Activated T-helper 9 cell treated with anti-CD3 and anti-CD28 coated beads, Interleukin-2, amount 50 U/mL, for 16 hours (primary cell): ENCODE data around the gene HS3ST2.
"Not testable (repeated sequence)": the region's sequence is repeated elsewhere in the genome, so short reads cannot be mapped to it uniquely, and the experiment has no call there.

Source experiments
- DNase-seq: peaks from one replicate; pipeline ENCODE4 v3.0.0-alpha.2; 2020; ENCODE audit warnings: low read depth

The HS3ST2 gene

DNA sequence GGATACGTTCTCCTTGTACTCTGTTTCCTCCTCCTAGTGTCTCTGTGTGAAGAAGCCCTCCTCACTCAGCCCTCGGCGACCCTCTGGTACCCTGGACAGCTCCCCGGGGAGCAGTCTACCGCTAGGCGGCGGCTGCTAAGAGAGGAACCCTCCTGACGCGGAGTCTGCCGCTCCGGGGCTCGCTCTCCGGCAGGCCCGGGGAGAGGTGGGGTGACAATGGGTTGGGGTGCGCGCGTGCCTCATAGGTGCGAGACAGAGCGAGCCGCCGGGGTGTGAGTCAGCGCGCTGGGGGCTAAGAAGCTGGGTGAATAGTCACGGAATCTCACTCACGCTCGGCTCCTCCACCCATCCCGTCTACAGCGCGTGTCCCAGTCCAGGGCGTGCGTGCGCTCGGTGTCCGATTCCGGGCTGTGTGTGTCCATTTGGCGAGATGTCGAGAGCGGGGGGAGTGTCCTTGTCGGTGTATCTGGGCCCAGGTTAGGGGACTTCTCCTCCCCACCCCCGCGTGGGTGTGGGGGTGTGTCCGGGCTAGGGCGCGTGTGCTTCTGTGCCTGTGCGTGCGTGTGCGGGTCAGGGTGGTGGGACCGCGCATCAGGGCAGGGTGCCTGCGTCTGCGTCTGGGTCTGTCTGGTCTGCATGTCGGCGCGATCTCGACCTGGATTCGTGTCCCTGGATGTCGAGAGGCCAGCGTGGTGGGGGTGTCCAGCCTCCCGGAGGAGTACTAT lies 577 bp upstream of the HS3ST2 start:
- no peak for DNase-seq

DNA sequence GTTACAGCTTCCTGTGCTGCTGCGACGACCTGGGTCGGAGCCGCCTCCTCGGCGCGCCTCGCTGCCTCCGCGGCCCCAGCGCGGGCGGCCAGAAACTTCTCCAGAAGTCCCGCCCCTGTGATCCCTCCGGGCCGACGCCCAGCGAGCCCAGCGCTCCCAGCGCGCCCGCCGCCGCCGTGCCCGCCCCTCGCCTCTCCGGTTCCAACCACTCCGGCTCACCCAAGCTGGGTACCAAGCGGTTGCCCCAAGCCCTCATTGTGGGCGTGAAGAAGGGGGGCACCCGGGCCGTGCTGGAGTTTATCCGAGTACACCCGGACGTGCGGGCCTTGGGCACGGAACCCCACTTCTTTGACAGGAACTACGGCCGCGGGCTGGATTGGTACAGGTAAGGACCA lies 746 bp downstream of the HS3ST2 start:
- no peak for DNase-seq

DNA sequence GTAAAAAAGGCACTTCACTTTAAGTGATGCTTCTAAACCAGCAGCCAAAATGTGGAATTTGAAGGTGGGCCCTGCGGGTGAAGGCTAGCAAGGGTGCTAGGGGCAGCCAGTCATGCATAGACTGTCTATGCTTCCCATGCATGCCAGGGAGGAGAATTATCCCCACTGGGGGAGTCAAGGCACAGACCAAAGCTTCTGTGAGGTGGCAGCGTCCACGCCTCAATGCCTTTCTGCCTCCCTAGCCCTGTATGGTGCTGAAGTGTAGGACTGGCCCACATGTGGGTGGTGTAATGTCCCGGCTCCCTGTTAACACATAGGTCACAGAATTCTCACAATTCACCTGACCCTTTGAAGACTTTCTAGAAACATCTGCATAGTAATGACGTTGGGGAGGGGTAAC lies 1.9 kb downstream of the HS3ST2 start:
- DNase-seq = no peak

DNA sequence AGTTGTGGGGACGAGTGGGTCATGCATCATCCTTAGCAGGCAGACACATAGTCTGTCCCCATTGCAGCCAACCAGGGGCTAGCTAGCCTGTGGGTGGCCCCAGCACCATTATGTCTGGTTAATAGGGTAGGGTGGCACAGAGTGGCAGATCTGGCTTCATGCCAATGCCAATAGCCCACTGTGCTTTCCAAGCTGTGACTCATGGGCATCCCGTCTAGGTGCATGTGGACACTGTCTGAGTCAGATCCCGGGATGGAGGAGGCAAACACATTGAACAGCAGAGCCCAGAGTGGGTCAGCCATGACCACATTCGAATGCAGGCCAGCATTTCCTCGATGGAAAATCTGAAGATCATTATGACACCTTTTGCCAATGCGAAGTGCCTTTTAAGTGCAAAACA lies 2.5 kb downstream of the HS3ST2 start:
- DNase-seq = no peak

DNA sequence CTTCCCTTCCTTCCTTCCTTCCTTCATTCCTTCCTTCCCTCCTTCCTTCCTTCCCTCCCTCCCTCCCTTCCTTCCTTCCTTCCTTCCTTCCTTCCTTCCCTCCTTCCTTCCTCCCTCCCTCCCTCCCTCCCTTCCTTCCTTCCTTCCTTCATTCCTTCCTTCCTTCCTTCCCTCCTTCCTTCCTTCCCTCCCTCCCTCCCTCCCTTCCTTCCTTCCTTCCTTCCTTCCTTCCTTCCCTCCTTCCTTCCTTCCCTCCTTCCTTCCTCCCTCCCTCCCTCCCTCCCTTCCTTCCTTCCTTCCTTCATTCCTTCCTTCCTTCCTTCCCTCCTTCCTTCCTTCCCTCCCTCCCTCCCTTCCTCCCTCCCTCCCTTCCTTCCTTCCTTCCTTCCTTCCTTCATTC lies 4.8 kb downstream of the HS3ST2 start:
- DNase-seq = not testable (repeated sequence)

DNA sequence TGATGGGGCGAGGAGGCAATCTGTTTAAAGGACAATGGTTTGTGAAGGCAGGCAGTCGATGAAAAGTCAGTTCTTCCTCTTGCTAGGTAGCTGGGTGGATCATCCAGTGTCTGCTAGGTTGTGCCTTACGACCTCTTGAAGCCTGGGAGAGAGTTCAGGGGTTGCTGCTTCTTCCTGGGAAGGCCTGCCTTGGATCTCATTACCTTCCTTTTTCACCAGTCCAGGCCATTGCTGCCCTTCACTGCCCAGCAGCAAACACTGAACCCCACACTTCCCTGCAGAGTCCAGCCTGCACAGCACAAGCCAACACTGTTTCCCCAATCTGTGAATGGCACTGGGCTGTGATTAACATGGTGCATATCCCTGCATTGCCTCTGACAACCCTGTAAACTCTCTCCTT lies 24.7 kb downstream of the HS3ST2 start:
- no peak for DNase-seq

DNA sequence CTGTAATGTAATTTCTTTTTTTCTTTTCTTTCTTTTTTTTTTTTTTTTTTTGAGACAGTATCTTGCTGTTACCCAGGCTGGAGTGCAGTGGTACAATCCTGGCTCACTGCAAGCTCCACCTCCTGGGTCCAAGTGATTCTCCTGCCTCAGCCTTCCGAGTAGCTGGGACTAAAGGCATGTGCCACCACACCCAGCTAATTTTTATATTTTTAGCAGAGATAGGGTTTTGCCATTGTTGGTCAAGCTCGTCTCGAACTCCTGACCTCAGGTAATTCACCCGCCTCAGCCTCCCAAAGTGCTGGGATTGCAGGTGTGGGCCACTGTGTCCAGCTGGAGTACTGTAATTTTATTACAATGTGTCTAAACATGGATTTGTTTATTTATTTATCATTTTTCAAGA lies 28.1 kb downstream of the HS3ST2 start:
- not testable (repeated sequence) for DNase-seq

DNA sequence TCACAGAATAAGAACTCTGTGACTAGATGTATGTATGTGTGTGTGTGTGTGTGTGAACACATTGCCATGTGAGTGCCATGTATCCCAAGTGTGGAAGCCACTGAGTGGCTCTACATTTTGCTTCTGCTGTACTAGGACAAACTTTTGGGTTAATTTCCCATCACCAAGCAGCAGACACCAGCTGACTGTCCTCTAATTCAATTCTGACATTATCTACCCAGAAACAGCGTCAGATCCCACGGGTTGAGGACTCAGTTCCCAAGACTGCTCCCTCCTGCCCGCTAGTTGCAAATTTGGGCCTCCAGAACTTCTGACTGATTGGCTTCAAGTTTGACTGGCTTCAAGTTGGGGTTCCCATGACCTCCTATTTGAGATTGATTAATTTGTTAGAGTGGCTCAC lies 29.2 kb downstream of the HS3ST2 start:
- DNase-seq = no peak

DNA sequence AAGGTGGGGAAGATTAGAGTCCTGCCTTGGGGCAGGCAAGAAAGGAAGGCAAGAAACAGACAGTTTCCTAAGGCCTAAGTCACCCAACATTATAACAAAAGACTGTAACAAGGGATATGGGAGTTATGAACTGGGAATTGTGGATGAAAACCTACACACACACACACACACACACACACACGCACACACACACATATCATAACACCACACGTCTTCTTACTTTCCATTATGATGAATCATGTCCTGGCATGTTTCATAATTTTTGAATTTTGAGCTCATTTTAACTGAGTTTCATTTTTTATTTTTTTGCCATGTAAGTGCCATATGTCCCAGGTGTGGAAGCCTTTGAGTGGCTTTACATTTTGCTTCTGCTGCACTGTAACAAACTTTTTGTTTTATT lies 29.9 kb downstream of the HS3ST2 start:
- DNase-seq = no peak

DNA sequence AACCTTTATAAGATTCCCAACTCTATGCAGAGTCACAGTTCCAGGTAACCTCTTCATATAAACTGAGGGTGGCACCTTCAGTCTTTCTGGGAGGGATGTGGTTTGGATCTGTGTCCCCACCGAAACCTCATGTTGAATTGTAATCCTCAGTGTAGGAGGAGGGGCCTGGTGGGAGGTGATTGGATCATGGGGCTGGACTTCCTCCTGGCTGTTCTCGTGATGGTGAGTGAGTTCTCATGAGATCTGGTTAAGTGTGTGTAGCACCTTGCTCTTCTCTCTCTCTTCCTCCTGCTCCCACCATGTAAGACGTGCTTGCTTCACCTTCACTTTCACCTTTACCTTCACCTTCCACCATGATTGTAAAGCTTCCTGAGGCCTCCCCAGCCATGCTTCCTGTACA lies 30.5 kb downstream of the HS3ST2 start:
- no peak for DNase-seq

DNA sequence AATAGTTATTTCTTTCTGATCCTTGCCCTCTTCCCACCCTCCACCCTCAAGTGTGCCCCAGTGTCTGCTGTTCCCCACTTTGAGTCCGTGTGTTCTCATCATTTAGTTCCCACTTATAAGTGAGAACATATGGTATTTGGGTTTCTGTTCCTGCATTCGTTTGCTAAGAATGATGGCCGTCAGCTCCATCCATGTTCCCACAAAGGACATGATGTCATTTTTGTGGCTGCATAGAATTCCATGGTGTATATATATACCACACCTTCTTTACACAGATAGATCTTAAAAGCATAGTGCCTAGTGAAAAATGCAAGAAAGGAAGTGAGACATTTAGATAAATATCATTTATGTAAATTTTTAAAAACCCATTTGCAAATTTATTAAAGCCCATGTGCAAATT lies 33.1 kb downstream of the HS3ST2 start:
- no peak for DNase-seq

DNA sequence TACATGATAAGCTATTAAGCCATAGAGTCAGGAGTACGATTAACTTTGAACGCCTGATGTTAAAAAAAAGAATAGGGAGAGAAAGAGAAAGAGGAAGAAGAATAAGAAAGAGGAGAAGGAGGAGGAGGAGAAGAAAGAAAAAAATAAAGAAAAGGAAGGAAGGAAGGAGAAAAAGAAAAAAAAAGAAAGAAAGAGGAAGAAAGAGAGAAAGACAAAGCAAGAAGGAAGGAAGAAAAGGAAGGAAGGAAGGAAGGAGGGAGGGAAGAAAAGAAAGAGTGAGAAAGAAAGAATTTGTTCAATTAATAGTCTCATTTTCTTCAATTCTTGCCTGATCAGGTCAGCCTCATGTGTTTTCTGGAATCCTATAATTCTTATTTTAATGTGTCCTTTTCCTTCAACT lies 33.7 kb downstream of the HS3ST2 start:
- DNase-seq = no peak

DNA sequence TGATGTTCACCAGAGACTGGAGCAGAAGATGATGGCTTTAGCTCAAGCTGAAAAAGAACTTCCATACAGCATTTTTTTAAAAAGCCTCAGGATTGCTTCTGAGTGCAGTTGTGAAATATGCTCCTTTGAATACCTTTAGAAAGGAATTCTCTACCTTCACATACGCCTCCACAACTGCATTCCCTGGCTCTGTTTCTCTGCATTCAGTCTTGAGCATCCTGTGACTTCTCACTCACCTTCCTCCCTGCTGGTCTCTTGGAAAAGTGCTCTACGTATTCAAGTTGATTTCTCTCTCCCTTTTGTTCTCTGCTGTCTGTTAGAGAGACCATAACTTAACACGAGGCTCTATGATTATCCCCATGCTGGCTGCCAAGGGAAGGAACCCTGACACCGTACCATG lies 34.5 kb downstream of the HS3ST2 start:
- no peak for DNase-seq

DNA sequence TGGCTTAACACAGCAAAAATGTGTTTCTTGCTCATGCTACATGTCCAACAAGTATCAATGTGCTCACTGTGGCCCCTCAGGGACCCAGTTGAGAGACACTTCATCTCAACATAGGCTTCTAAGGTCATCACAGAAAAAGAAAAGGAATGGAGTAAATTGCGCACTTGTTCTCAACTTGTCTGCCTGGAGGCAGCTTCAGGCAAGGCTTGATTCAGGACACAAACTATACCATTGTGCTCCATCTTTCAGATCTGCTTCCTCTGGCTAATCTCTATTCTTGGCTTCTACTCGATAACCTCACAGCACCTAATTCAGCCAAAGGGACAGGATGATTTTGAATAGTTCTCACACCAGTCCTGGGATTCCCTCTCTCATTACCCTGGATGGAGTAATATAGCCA lies 35.6 kb downstream of the HS3ST2 start:
- no peak for DNase-seq

DNA sequence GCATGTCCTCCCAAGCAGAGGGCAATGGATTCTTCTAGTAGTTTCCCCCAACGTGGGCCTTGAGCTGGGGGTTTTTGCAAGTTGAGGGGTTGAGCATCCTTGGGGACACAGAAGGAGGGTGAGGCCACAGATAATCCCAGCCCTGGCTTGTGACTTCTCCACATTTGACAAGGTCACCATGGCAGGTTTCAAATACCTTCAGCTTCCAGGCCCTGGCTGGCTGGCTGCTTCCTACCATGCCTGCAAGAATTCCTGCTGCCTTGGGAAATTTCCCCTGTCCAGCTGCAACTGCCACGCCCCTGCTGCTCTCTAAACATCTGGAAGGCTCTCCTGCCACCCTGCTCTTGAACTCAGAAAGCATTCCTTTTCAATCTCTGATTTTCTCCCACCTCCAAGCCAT lies 41.3 kb downstream of the HS3ST2 start:
- DNase-seq = no peak

DNA sequence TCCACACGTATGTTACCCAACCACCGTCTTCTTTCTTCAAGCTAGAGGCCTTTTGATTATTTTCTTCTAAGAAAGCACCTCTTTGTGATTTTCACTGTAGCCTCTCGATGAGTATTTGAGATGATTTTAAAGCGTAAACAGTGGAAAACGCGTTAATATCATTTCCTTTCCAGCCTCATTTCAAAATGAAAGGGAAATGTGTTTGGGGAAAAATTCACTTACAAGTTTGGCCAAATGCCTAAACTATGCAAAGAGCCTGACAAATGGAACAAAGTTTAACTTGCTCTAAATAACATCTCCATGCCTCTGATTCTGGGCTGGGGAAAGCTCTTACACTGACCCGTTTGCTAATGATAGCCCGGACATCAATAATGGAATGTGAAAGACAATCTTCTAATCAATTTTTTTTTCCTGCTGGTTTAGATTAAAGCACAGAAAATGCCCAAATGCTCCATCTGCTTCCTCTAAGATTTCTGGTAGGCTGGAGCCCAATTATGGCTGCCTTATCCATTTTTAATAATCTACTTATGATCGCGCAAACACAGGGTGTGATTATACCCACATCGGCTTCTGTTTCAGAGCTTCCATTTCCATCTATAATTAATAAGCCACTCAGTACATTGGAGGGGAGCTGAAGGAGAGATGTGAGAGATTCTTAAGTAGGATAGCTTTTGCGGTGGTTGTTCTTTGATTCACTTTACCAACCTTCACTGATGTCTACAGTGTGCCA lies 43.5 kb downstream of the HS3ST2 start:
- no peak for DNase-seq

DNA sequence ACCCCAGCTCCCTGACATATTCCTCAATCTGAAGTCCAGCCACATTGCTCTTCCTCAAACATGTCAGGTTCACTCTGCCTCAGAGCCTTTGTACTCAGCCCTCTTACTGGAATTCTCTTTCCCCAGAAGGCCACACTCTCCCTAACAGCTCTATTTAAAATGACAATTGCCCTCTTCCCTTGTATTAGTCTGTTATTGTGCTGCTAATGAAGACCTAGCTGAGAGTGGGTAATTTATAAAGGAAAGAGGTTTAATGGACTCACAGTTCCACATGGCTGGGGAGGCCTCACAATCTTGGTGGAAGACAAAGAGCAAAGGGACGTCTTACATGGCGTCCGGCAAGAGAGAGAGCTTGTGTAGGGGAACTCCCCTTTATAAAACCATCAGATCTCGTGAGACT lies 46.0 kb downstream of the HS3ST2 start:
- DNase-seq = no peak

DNA sequence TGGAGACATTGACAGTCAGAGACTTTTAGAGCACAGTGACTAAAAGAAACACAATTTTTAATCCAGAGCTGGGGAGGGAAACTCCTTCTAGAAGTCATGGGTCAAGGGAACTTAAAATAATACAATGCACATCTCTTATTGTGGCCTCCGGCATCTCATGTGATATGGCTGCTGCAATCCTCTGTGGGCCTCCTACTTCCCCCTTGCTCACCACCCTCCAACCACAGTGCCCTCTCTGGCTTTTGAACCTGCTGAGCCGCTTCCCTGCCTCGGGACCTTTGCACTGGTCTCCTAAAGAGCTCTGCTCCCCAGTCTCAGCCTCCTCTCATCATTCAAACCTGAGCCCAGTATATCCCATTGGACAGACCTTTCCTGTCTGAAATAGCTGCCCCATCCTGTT lies 47.6 kb downstream of the HS3ST2 start:
- no peak for DNase-seq

DNA sequence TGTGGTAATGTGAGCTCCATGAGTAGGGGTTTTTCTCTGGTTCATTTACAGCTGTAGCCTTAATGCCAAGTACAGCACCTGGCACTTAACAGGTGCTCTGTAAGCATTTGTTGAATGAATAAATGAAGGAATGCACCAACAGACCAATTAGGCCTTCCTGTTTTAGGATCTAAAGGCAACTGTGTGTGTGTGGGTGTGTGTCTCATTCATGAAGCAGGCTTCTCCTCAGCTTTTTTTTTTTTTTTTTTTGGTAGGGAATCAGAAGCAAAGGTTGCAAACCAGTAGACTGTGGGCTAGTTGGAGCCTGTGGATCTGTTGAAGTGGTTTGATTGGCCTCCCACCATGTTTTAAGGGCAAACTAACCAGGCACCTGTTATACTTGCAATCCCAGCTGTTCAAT lies 48.1 kb downstream of the HS3ST2 start:
- DNase-seq = no peak

DNA sequence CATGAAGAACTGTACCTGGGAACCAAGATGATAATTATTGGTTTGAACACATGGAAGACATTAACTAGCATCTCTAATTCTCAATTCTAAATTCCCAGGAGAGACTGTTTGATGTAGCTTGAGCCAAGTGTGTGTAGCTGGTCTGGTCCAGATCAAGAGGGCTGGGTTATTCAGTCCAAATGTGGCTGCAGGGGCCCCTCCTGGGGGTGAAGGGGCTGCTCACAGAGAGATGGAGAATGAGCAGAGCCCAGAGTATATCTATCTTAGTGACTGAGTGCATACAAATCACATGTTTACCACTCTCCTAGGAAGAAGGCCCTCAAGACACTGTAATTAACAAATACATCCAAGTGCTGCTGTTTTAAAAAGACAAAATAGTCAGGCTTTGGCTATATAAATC lies 50.4 kb downstream of the HS3ST2 start:
- DNase-seq = no peak

DNA sequence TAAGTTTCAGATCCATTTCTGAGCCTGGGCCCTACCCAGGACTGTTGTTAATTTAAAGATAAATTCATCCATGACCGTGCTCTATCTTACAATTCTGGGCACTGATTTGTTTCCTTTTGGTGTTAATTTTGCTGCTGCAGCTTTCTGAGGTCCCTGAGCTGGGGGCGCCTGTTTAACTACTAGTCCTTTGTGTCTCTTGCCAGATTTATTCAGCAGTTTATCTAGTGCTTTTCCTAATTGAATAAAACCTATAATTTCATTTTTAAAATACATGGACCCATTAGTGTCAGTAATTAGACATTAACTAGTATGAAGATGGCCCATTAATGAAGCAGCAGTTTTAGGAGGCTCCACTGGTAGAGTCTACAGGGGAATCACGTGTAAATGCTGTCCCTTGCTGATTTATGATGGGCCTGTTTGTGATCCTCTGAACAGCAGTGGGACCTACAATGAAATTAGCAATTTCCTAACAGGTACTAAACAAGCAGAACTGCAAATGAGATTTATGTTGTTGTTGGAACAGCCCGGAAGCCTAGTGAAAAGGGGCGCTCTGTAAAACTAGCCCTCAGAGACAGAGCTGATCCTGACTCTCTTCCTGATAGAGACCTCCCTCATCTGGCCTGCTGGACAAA lies 54.7 kb downstream of the HS3ST2 start:
- no peak for DNase-seq

DNA sequence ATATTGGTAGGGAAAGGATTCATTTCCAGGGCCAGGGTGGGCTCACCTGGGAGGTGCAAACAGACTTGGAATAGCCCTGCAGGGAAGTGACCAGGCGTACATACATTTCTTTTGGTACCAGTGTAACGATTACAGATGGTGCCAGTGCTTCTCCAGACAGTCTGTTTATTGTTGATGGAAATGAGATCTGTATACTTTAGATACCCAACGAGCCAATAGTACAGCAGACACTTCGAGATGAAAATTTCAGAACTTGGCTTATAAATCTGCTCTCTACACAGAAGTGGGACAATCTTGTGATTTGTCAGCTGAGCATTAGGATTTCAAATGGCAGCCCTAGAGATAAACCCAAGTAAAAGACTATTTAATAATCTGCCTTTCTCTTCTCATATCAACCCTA lies 57.9 kb downstream of the HS3ST2 start:
- no peak for DNase-seq

DNA sequence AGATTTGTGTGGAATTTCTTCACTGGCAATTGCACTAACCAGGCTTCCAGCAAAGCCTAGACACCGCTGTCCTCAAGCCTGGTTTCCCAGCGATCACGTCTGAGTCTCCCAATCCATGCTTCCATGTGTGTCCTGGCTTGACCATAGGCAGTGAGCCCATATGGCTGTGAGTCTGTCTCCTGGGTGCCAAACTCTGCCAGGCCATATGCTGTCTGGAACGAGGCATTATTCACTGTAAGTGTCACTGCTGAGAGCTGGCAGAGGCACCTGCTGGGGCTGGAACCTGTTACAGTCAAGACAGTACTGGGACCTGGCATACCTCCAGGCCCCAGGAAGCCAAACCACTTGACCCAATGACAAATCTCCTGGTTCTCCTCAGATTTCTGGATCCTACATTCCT lies 60.4 kb downstream of the HS3ST2 start:
- no peak for DNase-seq

DNA sequence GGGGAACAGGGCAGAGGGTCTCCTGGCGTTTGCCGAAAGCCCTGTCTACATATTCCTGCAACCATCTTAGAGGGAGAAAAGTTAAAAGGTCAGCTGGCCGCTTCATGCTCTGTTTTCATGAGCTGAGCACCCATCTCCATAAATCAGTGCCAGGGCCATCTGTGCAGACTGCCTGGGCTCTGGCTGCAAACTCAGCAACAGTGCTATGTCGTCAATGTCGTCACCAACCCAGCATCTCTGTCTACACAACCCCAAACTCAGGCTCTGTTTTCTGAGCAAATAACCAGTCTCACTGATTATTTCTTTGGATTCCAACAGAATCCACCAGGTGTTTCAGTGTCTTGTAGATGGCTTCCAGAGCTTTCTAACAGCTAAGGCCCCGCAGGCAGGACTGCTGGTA lies 65.0 kb downstream of the HS3ST2 start:
- DNase-seq = no peak
